HG02884 (cell line): ENCODE results near the gene PPM1D.
"Not testable (repeated sequence)": the region's sequence is repeated elsewhere in the genome, so short reads cannot be mapped to it uniquely, and the experiment has no call there.

Source experiments
- ATAC-seq: cut with Tn5 transposase; IDR thresholded peaks from one replicate; pipeline ENCODE4 v1.9.1; 2021; ENCODE audit warnings: mild to moderate bottlenecking, moderate library complexity; ENCODE audit not compliant: unreplicated experiment

Gene PPM1D

DNA sequence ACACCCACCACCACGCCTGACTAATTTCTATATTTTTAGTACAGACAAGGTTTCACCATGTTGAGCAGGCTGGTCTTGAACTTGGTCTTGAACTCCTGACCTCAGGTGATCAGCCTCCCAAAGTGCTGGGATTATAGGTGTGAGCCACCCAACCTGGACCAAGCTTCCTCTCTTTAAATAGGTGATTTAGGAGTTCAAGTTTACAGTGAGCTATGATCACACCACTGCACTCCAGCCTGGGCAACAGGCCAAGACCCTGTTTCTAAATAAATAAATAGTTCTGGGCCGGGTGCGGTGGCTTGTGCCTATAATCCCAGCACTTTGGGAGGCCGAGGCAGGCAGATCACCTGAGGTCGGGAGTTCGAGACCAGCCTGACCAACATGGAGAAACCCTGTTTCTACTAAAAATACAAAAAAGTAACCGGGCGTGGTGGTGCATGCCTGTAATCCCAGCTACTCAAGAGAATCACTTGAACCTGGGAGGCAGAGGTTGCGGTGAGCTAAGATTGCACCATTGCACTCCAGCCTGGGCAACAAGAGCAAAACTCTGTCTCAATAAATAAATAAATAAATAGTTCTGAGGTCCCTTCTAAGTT, 6.5 kb upstream of the PPM1D start:
- ATAC-seq = not testable (repeated sequence)

DNA sequence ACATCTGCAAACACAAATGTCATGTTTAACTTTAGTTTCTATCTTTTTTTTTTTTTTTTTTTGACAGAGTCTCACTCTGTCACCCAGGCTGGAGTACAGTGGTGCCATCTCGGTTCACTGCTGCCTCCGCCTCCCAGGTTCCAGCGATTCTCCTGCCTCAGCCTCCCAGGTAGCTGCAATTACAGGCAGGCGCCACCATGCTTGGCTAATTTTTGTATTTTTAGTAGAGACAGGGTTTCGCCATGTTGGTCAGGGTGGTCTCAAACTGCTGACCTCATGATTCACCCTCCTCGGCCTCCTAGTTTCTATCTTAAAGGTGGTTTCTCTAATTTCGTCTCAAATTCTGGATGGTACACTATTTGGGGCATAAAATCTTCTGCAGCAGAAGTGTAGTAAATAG, 5.8 kb upstream of the PPM1D start:
- not testable (repeated sequence) for ATAC-seq

GRCh38 chr17:60594734-60595133, 5.3 kb upstream of the PPM1D start:
- no peak for ATAC-seq

GRCh38 chr17:60597297-60597696, 2.7 kb upstream of the PPM1D start:
- ATAC-seq = no peak

DNA sequence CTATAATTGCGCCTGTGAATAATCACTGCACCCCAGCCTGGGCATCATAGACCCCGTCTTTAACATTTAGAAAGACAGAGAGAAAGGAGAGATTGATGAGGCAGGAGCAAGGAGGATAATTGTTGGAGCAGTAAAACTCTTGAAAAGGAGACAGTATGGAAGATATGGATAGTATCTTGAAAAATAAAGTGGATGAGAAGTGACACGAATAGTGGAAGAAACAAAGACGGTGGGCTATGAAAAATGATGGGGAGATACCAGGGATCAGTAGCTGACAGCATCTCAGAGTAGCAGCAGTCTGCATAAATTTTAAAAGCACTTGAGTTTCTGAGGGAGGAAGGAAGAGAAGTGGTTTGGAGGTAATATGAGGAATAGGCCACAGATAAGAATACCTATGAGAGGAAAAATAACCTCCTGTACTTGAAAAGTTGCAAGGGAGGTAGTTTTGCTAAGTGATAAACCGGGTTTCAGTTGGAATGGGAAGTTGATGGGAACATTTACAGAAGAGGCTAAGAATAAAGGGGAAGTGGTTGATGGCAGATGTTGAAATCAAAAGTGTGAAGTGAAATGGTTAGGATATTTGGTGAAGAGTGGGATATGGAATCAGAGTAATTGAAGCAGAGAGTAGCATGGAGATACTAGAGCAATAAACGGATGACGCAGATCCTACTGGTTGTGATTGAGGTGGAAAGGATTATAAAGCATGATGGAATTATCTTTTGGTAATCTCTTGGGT, 1.8 kb upstream of the PPM1D start:
- ATAC-seq = no peak

- peak; percentile 8 for ATAC-seq
These were observed 773 bp upstream of the PPM1D start for GRCh38 chr17:60599220-60599619.

GRCh38 chr17:60600490-60601446, 775 bp downstream of the PPM1D start:
- ATAC-seq = peak; percentile 4

- no peak for ATAC-seq
These were observed 1.7 kb downstream of the PPM1D start for GRCh38 chr17:60601447-60602384.

DNA sequence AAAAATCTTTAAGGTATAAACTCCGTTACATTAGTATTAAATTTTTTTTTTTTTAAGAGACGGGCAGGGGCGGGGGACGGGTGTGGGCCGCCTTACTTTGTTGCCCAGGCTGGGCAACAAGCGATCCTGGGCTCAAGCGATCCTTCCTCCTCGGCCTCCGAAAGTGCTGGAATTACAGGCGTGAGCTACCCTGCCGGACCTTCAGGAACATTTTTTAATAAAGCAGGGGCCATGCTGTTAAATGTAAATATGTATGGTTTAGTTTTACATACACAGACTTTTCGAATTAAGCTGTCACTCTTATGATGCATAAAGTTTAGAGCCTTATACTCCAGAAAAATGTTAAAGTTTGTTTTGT, 2.4 kb downstream of the PPM1D start:
- ATAC-seq = no peak

- ATAC-seq = no peak
These were observed 2.9 kb downstream of the PPM1D start for GRCh38 chr17:60602871-60603270.

- ATAC-seq = not testable (repeated sequence)
These were observed 3.5 kb downstream of the PPM1D start for GRCh38 chr17:60603477-60603876.

DNA sequence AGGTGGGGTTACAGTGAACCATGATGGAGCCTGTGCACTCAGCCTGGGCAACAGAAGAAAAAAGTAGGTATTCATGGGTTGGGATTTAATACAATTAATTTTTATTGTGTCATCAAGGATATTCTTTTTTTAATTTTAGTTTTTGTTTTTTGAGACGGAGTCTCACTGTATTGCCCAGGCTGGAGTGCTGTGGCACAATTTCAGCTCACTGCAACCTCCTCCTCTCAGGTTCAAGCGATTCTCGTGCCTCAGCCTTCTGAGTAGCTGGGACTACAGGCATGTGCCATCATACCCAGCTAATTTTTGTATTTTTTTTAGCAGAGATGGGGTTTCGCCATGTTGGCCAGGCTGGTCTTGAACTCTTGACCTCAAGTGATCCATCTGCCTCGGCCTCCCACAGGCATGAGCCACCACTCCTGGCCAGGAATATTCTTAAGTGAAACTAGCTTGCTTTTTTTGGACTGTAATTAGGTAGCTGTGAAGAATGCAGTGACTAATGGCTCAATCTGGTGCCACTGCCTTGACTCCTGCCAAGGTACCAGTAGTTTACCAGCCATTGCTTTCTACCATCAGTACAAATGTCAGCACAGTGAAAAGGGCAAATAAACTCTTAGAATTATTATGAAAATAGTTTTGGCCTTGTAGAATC, 4.8 kb downstream of the PPM1D start:
- no peak for ATAC-seq

DNA sequence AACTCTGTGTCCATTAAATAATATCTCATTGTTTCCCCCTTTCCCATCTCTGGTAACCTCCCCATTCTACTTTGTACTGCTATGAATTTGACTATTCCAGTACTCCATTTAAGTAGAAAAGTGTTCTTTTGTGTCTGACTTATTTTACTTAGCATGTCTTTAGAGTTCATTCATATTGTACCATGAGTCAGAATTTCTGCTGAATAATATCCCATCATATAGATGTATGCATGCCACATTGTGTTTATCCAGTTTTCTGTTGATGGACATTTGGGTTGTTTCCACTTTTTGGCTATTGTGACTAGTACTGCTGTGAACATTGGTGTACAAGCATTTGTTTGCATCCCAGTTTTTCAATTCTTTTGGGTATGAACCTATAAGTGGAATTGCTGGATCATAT, 6.0 kb downstream of the PPM1D start:
- ATAC-seq = no peak

- ATAC-seq = no peak
These were observed 10.5 kb downstream of the PPM1D start for GRCh38 chr17:60610473-60610872.

DNA sequence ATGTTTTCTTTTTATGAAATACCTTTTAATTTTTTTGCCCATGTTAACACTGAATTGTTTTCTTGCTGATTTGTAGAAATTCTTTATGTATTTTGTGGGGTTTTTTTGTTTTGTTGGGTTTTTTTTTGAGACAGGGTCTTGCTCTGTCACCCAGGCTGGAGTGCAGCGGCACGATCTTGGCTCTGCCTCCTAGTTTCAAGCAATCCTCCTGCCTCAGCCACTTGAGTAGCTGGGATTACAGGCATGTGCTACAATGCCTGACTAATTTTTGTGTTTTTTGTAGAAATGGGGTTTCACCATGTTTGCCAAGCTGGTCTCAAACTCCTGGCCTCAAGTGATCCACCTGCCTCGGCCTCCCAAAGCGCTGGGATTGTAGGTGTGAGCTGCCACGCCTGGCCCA, 11.3 kb downstream of the PPM1D start:
- ATAC-seq = not testable (repeated sequence)

- no peak for ATAC-seq
These were observed 13.3 kb downstream of the PPM1D start for GRCh38 chr17:60613325-60613724.

- not testable (repeated sequence) for ATAC-seq
These were observed 13.8 kb downstream of the PPM1D start for GRCh38 chr17:60613796-60614195.

DNA sequence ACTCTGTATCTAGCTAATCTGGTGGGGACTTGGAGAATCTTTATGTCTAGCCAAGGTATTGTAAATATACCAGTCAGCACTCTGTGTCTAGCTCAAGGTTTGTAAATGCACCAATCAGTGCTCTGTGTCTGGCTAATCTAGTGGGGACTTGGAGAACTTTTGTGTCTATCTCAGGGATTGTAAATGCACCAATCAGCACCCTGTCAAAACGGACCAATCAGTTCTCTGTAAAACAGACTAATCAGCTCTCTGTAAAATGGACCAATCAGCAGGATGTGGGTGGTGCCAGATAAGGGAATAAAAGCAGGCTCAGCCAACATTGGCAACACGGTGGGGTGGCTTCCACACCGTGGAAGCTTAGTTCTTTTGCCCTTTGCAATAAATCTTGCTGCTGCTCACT, 14.3 kb downstream of the PPM1D start:
- not testable (repeated sequence) for ATAC-seq

- ATAC-seq = no peak
These were observed 15.1 kb downstream of the PPM1D start for GRCh38 chr17:60615108-60615507.

GRCh38 chr17:60615840-60616239, 15.8 kb downstream of the PPM1D start:
- ATAC-seq = no peak
